Rectal smooth muscle tissue (tissue), 1 donor: ENCODE data around the gene MYORG.
"Not testable (repeated sequence)": the region's sequence is repeated elsewhere in the genome, so short reads cannot be mapped to it uniquely, and the experiment has no call there.

Experiments used
- H3K27ac ChIP-seq: one replicate; pipeline ENCODE4 v1.7.0; 2013; ENCODE audit warnings: low read depth, low read length, inconsistent platforms
- H3K27me3 ChIP-seq: one replicate; pipeline ENCODE4 v1.7.0; 2013; ENCODE audit warnings: low read length; ENCODE audit not compliant: control insufficient read depth, insufficient read depth
- H3K36me3 ChIP-seq: one replicate; pipeline ENCODE4 v1.7.0; 2013; ENCODE audit warnings: low read length; ENCODE audit not compliant: control insufficient read depth, insufficient read depth
- H3K4me1 ChIP-seq: one replicate; pipeline ENCODE4 v1.7.0; 2013; ENCODE audit warnings: low read length; ENCODE audit not compliant: control insufficient read depth, insufficient read depth
- H3K4me3 ChIP-seq: one replicate; pipeline ENCODE4 v1.7.0; 2013; ENCODE audit warnings: low read length
- H3K9ac ChIP-seq: one replicate; pipeline ENCODE4 v1.7.0; 2013; ENCODE audit warnings: low read length

The MYORG gene

DNA sequence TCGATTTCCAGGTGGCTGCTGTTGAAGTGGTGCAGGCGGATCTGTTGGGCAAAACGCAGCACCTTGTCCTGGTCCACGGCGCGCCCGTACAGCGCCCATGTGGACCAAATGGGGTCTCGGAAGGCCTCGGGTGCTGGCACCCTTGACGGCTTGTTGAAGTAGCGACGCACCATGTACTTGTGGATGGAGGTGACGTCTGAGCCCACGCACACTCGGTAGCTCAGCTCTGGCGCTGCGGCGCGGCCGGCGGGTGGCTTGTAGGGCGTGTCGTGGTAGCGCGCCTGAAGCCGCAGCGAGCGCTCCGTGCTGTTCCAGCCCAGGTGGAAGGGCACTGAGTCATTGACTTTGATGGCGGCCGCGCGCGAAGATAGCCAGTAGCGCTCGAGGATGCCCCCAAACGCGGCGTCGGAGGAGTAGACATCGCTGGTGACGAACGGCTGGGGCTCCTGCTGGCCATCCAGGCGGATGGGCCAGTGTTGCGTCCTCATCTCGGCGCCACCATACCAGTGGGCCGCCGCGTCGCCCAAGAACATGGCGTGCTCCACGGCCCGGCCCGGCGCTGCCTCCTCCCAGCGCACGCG is 4.7 kb downstream of the MYORG start:
- Histone ChIP-seq H3K27me3 (no peaks in the 10 kb centered on the region), H3K9ac (no peak overlapping the region), H3K27ac (no peak overlapping the region), H3K4me1 (peaks cover 7% of the 10 kb centered on the region), H3K4me3 (no peak overlapping the region), H3K36me3 (peaks cover 14% of the 10 kb centered on the region)

DNA sequence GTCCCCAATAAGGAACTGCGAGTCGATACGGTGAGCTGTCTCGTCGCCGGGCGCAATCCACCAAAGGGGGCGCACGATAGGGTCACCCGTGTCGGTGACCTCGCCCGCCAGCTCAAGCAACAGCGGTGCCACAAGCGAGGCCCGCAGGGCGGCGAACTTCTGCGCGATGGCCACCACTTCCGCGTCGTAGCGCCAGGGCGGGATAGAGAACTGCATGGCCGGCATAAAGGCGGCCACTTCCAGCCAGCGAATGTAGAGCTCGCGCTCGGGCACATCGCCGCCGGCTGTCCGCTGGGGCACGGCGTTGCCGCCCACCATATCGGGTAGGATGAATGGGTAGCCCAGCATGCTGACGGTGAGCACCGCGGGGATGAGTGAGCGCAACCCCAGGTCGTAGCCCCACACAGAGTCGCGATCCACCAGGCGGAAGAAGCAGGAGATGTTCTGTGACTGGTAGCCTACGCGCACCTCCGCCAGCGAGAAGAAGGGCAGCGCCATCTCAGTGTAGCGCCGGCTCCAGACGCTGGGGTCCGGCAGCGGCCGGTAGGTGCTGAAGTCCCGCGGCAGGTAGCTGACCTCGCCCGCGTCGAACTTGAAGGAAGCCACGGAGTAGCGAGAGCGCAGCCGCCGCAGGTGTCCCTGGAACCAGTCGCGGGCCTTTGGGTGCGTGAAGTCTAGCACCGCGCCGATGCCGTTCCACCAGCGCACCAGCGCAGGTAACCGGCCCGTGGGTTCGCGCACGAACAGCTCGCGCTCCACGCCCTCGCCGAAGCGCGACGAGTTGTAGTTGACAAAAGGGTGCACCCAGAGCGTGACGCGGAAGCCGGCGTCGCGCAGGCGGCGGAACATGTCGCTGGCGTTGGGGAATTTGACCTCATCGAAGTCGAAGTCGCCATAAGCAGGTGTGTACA is 5.5 kb downstream of the MYORG start:
- Histone ChIP-seq H3K4me1 (peaks cover 7% of the 10 kb centered on the region), H3K4me3 (no peak overlapping the region), H3K27me3 (no peaks in the 10 kb centered on the region), H3K36me3 (peaks cover 14% of the 10 kb centered on the region), H3K9ac (no peak overlapping the region), H3K27ac (no peak overlapping the region)

DNA sequence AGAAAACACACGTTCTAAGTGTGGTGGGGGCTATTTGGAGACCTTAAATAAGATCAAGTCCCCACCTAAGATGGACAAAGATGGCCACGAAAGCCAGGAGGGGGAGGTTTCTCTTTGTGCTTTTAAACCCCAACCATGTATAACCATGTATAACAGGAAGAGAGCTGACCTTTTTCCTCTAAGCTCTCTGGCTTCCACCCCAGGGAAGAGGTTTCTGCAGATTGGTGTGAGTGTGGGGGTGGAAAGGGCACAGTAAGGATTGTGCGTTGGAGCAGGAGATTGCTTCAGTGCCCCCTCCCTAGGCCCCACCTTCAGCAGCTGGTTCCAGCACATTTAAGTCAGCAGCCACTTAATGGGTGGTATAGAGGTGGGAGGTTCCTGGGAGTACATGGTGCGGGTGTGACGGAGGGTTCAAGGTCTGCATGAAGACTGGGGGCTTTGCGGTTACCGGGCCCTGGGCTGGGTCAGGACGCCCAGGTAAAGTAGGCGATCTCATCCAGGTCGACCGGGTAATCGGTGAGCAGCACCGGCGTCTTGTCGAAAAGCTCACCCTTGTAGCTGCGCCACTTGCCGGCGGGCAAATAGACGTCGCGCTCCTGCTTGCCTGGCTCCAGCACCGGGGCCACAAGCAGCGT is 6.2 kb downstream of the MYORG start:
- Histone ChIP-seq H3K36me3 (peaks cover 14% of the 10 kb centered on the region), H3K4me3 (no peak overlapping the region), H3K4me1 (peaks cover 4% of the 10 kb centered on the region), H3K9ac (no peak overlapping the region), H3K27me3 (no peaks in the 10 kb centered on the region), H3K27ac (no peak overlapping the region)

DNA sequence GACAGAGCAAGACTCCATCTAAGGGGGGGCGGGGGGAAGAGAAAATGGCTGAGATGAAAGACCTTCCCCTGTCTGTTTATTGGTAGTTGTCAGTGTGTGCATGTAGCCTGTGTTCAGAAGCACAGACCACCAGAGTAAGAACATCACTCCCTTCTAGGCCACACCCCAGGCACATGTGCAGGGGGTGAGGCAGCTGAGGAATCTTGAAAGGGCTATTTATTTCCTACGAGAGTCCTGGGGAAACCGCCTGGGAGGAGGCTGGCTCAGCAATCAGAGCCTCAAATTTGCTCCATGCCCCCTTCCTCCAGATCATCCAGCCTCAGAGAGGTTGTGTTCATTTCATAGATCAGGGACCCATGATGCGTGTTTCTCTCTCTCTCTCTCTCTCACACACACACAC is 7.1 kb downstream of the MYORG start:
- no peak overlapping the region for H3K27ac ChIP-seq
- no peaks in the 10 kb centered on the region for H3K27me3 ChIP-seq
- peaks cover 4% of the 10 kb centered on the region for H3K4me1 ChIP-seq
- H3K9ac ChIP-seq, result no peak overlapping the region
- H3K4me3 ChIP-seq, result no peak overlapping the region
- H3K36me3 ChIP-seq, result peaks cover 14% of the 10 kb centered on the region

GRCh38 chr9:34368796-34369195 is 7.9 kb downstream of the MYORG start:
- H3K36me3 ChIP-seq, result peaks cover 14% of the 10 kb centered on the region
- not testable (repeated sequence) for H3K27ac ChIP-seq, H3K4me1 ChIP-seq

DNA sequence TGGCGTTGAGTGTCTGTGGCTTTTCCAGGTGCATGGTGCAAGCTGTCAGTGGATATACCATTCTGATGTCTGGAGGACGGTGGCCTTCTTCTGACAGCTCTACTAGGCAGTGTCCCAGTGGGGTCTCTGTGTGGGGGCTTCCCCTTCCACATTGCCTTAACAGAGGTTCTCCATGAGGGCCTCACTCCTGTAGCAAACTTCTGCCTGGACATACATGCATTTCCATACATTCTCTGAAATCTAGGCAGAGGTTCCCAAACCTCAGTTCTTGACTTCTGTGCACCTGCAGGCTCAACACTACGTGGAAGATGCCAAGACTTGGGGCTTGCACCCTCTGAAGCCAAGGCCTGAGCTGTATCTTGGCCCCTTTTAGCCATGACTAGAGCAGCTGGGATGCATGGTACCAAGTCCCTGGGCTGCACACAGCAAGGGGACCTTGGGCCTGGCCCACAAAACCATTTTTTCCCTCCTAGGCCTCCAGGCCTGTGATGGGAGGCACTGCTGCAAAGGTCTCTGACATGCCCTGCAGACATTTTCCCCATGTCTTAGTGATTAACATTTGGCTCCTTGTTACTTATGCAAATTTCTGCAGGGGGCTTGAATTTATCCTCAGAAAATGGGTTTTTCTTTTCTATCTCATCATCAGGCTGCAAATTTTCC is 8.8 kb downstream of the MYORG start:
- H3K4me1 ChIP-seq, H3K4me3 ChIP-seq, H3K27me3 ChIP-seq, H3K9ac ChIP-seq, H3K27ac ChIP-seq: not testable (repeated sequence)
- H3K36me3 ChIP-seq, result peaks cover 14% of the 10 kb centered on the region

More at GRCh38 chr9:34368796-34369195, 7.9 kb downstream of the MYORG start:
- not testable (repeated sequence) for H3K9ac ChIP-seq, H3K4me3 ChIP-seq, H3K27me3 ChIP-seq

DNA sequence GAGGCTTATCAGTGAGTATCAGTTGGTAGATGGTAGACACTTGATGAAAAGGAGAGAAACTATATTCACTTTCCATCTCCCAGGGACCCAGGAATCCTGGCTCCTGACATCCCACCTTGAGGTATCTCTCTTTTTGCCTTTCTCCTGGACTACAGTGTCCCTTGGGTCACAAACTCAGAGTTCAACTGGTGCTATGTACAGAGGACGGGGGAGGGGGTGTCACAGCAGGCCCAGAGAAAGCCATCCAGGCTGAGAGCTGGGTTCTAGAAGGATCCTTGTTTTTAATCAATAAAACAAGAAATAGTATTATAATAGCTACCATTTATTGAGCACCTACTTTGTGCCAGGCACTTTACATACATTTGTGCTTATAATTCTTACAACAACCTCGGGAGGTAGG is 10.3 kb downstream of the MYORG start:
- H3K4me3 ChIP-seq, result no peak overlapping the region
- H3K27me3 ChIP-seq, result no peaks in the 10 kb centered on the region
- H3K27ac ChIP-seq, result no peak overlapping the region
- peaks cover 14% of the 10 kb centered on the region for H3K36me3 ChIP-seq
- H3K4me1 ChIP-seq, result peaks cover 4% of the 10 kb centered on the region
- H3K9ac ChIP-seq, result no peak overlapping the region

GRCh38 chr9:34365282-34365681 is 11.4 kb downstream of the MYORG start:
- Histone ChIP-seq H3K9ac (no peak overlapping the region), H3K27ac (no peak overlapping the region), H3K4me1 (peaks cover 1% of the 10 kb centered on the region), H3K27me3 (no peaks in the 10 kb centered on the region), H3K4me3 (no peak overlapping the region), H3K36me3 (peaks cover 10% of the 10 kb centered on the region)

DNA sequence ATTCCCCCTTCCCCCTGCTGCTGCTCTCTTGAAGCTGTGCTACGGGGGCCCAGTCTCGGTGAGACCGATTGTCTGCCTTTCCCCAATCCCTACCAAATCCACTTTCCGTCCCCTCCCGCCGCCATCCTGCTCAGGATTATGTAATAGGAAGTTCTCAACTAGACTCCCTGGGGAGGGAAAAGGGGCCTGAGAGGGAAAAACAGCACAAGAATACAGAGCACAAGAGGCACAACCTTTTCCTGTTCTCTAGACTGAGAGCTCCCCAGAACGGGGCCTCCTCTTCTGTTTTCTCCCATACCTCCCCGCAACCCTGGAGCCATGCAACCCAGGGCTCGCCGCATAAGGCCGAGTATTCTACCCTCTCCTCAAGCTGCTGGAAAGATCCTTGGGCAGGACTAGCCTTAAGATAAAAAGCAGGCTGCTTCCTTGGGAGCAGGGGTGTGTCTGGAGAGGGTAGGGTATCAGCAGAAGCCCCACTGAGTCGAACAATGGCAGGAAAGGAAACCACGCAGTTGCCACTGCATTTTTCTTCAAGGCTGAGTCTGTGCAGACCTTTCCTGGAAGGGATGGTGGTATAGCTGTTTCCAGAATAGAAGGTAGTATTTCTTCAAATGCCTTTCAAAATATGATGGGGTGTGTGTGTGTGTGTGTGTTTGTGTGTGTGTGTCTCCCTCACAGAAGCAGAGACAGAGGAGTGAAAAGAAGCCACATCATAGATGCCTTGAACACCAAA is 12.9 kb downstream of the MYORG start:
- Histone ChIP-seq H3K4me3 (no peak overlapping the region), H3K36me3 (peaks cover 6% of the 10 kb centered on the region), H3K27ac (no peak overlapping the region), H3K27me3 (no peaks in the 10 kb centered on the region), H3K4me1 (no peaks in the 10 kb centered on the region), H3K9ac (no peak overlapping the region)

DNA sequence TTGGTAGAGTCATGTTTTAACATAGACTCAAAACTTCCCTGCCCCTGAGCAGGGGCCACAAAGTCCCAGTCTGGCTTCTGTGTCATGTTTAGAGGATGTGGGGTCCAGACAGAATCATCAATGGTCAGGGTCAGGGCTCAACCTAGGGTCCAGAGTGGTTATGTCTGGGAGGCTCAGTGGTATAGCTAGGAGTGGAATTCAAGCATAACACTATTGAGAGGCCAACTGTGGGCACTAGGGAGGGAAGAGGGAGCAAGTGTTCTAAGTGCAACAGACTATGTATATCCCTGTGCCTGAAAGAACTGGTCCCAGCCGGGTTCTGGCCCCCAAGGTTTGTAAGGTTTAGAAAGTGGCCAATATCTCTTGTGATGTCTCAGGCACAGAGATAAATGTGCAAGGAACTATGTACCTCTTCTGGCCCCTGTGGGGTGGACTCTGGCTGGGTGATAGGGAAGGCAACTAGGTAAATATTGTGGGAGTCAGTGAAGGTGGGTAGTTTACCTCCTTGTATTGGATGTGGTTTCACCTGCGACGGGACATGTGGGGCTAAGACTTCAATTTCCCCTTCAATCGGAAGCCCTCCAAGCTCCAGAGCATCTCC is 14.0 kb downstream of the MYORG start:
- H3K27me3 ChIP-seq, result no peaks in the 10 kb centered on the region
- no peak overlapping the region for H3K27ac ChIP-seq
- H3K9ac ChIP-seq, result no peak overlapping the region
- H3K4me1 ChIP-seq, result no peaks in the 10 kb centered on the region
- no peak overlapping the region for H3K4me3 ChIP-seq
- peaks cover 4% of the 10 kb centered on the region for H3K36me3 ChIP-seq

DNA sequence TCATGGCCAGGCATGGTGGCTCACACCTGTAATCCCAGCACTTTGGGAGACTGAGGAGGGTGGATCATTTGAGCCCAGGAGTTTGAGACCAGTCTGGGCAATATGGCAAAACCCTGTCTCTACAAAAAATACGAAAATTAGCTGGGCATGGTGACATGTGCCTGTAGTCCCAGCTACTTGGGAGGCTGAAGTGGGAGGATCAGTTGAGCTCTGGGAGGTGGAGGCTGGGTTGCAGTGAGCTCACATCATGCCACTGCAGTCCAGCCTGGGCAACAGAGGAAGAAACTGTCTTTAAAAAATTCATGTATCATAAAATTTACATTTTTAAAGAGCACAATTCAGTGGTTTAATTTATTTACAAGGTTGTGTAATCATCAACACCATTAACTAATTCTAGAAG is 23.7 kb downstream of the MYORG start:
- not testable (repeated sequence) for H3K36me3 ChIP-seq, H3K27ac ChIP-seq, H3K9ac ChIP-seq, H3K4me3 ChIP-seq, H3K4me1 ChIP-seq, H3K27me3 ChIP-seq
